ENCODE measurements around the gene CHSY3. TPM values are rescaled to one million over a fixed set of nuclear protein-coding genes. Genes with fewer than 3 reads are reported as not detected.

CHSY3 gene
- total RNA-seq, 4 donors from 2014 or later = 0.84 to 4.3 (median 2.6) TPM

DNA sequence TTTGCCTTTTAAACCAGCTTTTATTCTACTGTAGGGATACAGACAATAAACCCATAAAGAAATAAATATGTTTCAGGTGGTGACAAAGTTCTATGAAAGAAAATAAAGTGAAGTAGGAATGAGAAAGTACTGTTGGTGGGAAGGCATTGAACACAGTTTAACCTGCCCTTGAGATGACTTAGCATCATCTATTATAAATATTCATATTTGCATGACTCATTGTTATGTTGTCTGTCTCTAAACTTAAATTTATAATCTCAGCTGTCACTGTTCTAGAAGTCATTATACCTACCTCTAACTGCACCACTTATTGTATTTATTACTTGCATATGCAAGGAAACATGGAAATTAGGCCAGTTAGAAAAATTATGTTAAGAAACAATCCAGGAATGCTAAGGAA is 202.2 kb downstream of the CHSY3 start:
- intact Hi-C loops (cut with DNase I; ENCODE audit: low total_unique reads) = no loop called here
- TF ChIP-seq, protein P1, sequence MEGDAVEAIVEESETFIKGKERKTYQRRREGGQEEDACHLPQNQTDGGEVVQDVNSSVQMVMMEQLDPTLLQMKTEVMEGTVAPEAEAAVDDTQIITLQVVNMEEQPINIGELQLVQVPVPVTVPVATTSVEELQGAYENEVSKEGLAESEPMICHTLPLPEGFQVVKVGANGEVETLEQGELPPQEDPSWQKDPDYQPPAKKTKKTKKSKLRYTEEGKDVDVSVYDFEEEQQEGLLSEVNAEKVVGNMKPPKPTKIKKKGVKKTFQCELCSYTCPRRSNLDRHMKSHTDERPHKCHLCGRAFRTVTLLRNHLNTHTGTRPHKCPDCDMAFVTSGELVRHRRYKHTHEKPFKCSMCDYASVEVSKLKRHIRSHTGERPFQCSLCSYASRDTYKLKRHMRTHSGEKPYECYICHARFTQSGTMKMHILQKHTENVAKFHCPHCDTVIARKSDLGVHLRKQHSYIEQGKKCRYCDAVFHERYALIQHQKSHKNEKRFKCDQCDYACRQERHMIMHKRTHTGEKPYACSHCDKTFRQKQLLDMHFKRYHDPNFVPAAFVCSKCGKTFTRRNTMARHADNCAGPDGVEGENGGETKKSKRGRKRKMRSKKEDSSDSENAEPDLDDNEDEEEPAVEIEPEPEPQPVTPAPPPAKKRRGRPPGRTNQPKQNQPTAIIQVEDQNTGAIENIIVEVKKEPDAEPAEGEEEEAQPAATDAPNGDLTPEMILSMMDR (IDR thresholded peaks at IDR 0.05) = no peak
- no peak for TF ChIP-seq POLR2A (IDR thresholded peaks at IDR 0.05)
- DNase-seq (ENCODE audit: low spot score in 2 of 2) = no peak

DNA sequence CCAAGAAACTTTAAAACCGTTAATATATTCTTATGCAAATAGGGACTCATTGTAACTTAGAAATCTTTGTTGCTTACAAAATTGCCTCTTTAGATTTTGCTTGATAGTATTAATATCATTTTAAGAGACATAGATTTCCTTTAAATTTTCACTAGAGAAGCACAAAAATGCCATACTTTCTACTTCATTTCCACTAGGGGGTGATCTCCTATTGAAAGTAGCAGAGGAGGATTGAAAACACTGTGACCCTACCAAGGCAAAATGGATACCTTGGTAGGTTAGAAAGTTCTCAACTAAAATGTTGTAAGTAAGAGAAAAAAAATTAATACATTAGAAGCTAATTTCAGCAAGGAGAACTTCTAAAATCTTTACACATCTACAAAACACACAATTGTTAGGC is 204.9 kb downstream of the CHSY3 start:
- intact Hi-C loops (cut with DNase I; ENCODE audit: low total_unique reads) = no loop called here
- TF ChIP-seq, protein P1 (IDR thresholded peaks at IDR 0.05) = no peak
- no peak for TF ChIP-seq POLR2A (IDR thresholded peaks at IDR 0.05)
- 56 to 67% methylated on average over 1 of the region's 1 CpG for WGBS, 2 donors
- no peak for DNase-seq (ENCODE audit: low spot score in 2 of 2)
- H3K4me3 ChIP-seq (ENCODE audit: low read depth, poor library complexity, severe bottlenecking) = no peak overlapping the region

More for the DNA sequence above, 202.2 kb downstream of the CHSY3 start:
- H3K4me3 ChIP-seq (ENCODE audit: low read depth, poor library complexity, severe bottlenecking) = no peak overlapping the region

DNA sequence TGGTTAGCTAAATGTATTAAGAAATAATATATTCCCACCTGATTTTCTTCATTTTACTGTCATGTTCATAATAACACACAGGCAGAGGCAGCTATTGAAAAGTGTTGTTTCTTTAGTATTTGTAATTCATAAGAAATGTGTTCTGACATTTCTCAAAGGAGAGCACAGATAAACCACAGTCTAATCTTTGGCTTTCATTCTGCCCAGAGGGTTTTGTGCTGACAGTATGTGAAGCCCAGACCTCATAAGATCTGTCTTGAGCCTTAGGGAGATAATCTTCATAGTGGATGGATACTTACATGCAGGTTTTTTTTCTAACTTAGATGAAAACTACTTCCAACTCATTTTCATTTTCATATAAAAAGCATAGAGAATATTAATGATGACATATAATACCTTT is 206.1 kb downstream of the CHSY3 start:
- DNase-seq (ENCODE audit: low spot score in 2 of 2) = no peak
- no peak overlapping the region for H3K4me3 ChIP-seq (ENCODE audit: low read depth, poor library complexity, severe bottlenecking)
- intact Hi-C loops (cut with DNase I; ENCODE audit: low total_unique reads) = no loop called here
- no peak for TF ChIP-seq POLR2A (IDR thresholded peaks at IDR 0.05)
- TF ChIP-seq, protein P1 (IDR thresholded peaks at IDR 0.05) = no peak

DNA sequence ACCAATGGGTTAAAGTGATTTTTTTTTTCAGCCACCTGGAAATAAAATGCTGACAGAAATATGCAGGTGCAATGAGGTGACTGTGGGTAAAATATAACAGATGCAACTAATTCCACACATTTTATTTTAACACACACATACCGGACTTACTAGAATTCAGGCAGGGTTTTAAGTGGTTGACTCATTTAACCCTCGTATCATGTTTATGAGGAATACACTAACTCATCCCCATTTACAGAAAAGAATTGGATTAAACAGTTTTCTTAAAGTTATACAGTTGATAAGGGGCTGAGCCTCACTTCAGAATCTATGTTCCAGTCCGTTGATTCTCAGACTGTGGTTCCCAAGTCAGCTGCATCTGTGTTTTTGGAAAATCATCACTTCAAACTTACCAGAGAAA is 207.5 kb downstream of the CHSY3 start:
- H3K4me3 ChIP-seq (ENCODE audit: low read depth, poor library complexity, severe bottlenecking) = no peak overlapping the region
- 76 to 80% methylated on average over 3 of the region's 3 CpGs for WGBS, 2 donors
- TF ChIP-seq, protein P1 (IDR thresholded peaks at IDR 0.05) = no peak
- no peak for TF ChIP-seq POLR2A (IDR thresholded peaks at IDR 0.05)
- DNase-seq (ENCODE audit: low spot score in 2 of 2) = no peak
- intact Hi-C loops (cut with DNase I; ENCODE audit: low total_unique reads) = no loop called here

DNA sequence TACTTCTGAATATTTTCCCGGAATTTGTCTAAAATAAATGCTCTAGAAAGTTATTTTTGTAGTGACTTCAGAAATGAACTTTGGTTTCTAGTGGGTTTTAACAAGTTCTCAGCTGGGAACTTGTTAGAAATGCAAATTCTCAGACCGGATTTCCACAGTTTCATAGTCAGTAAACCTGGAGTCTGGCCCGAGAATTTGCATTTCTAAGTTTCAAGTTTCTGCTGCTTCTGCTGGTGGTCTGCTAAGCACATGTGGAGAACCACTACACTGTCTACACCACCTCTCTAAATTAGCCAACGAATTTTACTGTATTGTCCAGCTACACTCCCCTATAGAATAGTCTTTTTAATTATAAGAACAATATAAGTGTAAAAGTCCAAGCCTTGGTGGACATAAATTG is 208.0 kb downstream of the CHSY3 start:
- H3K4me3 ChIP-seq (ENCODE audit: low read depth, poor library complexity, severe bottlenecking) = no peak overlapping the region
- TF ChIP-seq, protein P1 (IDR thresholded peaks at IDR 0.05) = no peak
- no peak for TF ChIP-seq POLR2A (IDR thresholded peaks at IDR 0.05)
- intact Hi-C loops (cut with DNase I; ENCODE audit: low total_unique reads) = no loop called here
- no peak for DNase-seq (ENCODE audit: low spot score in 2 of 2)
- WGBS, 2 donors = 87 to 89% methylated on average over 4 of the region's 4 CpGs

DNA sequence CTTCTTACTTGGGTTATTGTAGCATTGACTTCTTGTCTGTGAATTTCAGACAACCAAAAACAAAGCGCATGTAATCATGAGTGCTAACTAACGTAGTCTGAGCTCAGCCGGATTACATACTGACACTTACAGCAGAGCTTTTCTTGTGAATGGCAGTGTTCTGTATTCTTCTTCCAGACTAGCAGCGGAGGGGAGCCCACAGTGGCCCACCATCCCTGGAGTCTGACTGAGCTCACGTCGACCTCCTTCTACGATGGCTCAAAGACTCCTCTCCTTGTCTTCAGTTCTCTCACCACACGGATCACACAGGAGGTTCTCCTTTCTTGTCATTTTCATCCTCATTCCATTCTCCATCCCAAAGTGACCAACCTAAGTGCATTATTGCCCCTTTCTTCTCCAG is 211.4 kb downstream of the CHSY3 start:
- intact Hi-C loops (cut with DNase I; ENCODE audit: low total_unique reads) = no loop called here
- no peak for DNase-seq (ENCODE audit: low spot score in 2 of 2)
- no peak overlapping the region for H3K4me3 ChIP-seq (ENCODE audit: low read depth, poor library complexity, severe bottlenecking)
- TF ChIP-seq POLR2A (IDR thresholded peaks at IDR 0.05) = no peak
- TF ChIP-seq, protein P1 (IDR thresholded peaks at IDR 0.05) = no peak
- 90 to 95% methylated on average over 8 of the region's 8 CpGs for WGBS, 2 donors
